Stimulated activated naive CD8-positive, alpha-beta T cell treated with anti-CD3 and anti-CD28 coated beads, Interleukin-15, amount 100 ng/mL, for 72 hours (primary cell): ENCODE data around the gene SLC32A1.

ENCODE experiments used
- ATAC-seq: fragments of 150-1000 bp; cut with Tn5 transposase; 2 replicates; pipeline ENCODE4 v1.10.0; 2021; ENCODE audit warnings: mild to moderate bottlenecking, moderate library complexity
- DNase-seq, 2 donors: peaks; one replicate each; pipeline ENCODE4 v3.0.0; 2021 to 2022
- H3K27ac Mint-ChIP-seq, 2 donors: one replicate each; pipeline ENCODE4 v1.8.0; 2022; ENCODE audit warnings: mild to moderate bottlenecking in 2 of 2, mixed read lengths in 2 of 2, moderate library complexity in 2 of 2
- H3K27me3 Mint-ChIP-seq: one replicate; pipeline ENCODE4 v1.8.0; 2022; ENCODE audit warnings: mixed read lengths
- H3K4me1 Mint-ChIP-seq: one replicate; pipeline ENCODE4 v1.8.0; 2022; ENCODE audit warnings: mild to moderate bottlenecking, mixed read lengths
- H3K4me3 Mint-ChIP-seq, 2 donors: one replicate each; pipeline ENCODE4 v1.8.0; 2022; ENCODE audit warnings: mild to moderate bottlenecking in 2 of 2, mixed read lengths in 2 of 2, moderate library complexity in 1 of 2
- H3K9me3 Mint-ChIP-seq, 2 donors: one replicate each; pipeline ENCODE4 v1.8.0; 2022; ENCODE audit warnings: mixed read lengths in 2 of 2

SLC32A1 gene, protein sequence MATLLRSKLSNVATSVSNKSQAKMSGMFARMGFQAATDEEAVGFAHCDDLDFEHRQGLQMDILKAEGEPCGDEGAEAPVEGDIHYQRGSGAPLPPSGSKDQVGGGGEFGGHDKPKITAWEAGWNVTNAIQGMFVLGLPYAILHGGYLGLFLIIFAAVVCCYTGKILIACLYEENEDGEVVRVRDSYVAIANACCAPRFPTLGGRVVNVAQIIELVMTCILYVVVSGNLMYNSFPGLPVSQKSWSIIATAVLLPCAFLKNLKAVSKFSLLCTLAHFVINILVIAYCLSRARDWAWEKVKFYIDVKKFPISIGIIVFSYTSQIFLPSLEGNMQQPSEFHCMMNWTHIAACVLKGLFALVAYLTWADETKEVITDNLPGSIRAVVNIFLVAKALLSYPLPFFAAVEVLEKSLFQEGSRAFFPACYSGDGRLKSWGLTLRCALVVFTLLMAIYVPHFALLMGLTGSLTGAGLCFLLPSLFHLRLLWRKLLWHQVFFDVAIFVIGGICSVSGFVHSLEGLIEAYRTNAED

DNA sequence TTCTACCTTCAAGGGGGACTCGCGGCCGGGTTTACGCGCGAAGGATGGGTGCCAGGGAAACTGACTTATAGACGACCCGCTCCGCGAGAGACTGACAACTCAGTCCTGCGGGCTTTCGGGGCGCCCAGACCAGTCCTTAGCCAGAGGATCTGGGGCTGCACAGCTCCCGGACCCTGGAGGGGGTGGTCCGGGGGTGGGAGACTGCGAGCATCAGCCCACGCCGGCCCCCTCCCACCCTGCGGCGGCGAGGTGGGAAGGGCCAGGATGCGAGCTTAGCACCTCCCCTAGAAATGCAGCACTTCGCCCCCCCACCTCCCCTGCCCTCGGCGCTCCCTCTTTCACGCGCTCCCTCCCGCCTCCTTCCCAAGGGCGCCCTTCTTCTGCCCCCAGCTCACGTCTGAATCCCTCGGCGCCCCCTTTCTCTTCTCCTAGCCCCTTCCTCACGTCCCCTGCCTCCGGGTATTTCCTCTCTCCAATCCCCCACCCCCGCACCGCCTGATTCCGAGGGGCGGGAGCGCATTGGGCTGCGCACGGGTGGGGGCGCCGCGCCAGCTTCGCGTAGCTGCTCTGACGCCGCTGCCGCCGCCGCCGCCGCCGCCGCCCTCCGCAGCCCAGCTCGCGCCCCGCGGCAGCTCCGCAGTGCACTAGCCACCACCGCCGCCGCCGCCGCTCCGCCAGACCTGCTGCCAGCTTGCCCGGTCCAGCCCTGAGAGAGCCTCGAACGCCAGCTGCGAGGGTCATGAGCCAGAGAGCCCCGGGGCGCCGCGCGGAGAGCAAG lies at the start of gene SLC32A1:
Gene SLC32A1 (plus strand): TSS at position 639 of the 778 bp plus-strand sequence. CDS start 239 bp downstream, outside the sequence.
- DNase-seq: peak in 1 of 2 donors; percentile 15
- peaks cover 62% of the 10 kb centered on the region for H3K4me1 Mint-ChIP-seq
- peaks cover 100% of the 10 kb centered on the region for H3K27me3 Mint-ChIP-seq
- peak within 1 kb of the TSS; percentile 64 to 70 for H3K4me3 Mint-ChIP-seq
- ATAC-seq: no peak
- peak within 1 kb of the TSS; percentile 24 to 41 for H3K27ac Mint-ChIP-seq
- no peaks in the 10 kb centered on the region for H3K9me3 Mint-ChIP-seq

DNA sequence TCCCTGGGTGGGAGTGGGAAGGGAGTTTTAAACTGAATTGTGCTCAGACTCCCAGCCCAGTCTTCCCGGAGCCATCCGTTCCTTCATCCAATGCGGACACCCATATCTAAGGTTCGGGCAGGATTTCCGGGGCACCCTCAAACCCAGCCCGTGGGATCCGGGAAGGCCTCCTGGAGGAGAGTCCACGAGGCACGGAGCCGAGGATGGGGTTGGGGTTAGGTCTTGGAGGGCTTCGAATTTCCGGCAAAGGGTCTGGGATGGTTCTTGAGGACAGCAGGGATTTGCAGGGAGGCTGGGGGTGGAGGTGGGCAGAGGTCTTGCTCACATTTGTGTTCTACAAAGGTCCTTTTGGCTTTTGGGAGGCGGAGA lies 49.5 kb upstream of the SLC32A1 start:
- no peaks in the 10 kb centered on the region for H3K9me3 Mint-ChIP-seq

DNA sequence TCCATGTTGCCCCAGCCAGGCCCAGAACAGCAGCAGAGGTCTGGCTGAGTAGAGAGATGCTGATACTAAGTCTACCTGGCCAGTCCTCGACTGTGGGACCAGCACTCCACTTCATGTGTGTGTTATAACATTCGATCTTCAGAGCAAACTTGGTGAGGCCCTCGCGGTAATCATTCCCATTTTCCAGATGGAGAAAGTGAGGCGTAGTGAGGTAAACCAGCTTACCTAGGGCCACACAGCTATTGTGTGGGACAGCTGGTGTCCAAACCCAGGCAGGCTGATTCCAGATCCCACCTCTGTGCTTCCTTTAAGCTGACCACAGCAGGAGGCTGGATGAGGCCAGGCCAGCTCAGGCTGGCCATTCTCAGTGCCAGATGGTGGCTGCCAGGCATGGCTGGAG lies 47.7 kb upstream of the SLC32A1 start:
- H3K4me1 Mint-ChIP-seq: peaks cover 21% of the 10 kb centered on the region
- DNase-seq: no peak
- ATAC-seq: no peak
- peaks cover 50% of the 10 kb centered on the region for H3K27me3 Mint-ChIP-seq
- H3K4me3 Mint-ChIP-seq: no peak overlapping the region
- no peak overlapping the region for H3K27ac Mint-ChIP-seq
- no peaks in the 10 kb centered on the region for H3K9me3 Mint-ChIP-seq

More for the DNA sequence above, 49.5 kb upstream of the SLC32A1 start:
- DNase-seq (no peak), ATAC-seq (no peak)
- peak overlapping the region in 1 of 2 donors; percentile 49 for H3K27ac Mint-ChIP-seq
- H3K4me1 Mint-ChIP-seq: peaks cover 21% of the 10 kb centered on the region
- peaks cover 50% of the 10 kb centered on the region for H3K27me3 Mint-ChIP-seq
- H3K4me3 Mint-ChIP-seq: peak overlapping the region; percentile 76 to 91

DNA sequence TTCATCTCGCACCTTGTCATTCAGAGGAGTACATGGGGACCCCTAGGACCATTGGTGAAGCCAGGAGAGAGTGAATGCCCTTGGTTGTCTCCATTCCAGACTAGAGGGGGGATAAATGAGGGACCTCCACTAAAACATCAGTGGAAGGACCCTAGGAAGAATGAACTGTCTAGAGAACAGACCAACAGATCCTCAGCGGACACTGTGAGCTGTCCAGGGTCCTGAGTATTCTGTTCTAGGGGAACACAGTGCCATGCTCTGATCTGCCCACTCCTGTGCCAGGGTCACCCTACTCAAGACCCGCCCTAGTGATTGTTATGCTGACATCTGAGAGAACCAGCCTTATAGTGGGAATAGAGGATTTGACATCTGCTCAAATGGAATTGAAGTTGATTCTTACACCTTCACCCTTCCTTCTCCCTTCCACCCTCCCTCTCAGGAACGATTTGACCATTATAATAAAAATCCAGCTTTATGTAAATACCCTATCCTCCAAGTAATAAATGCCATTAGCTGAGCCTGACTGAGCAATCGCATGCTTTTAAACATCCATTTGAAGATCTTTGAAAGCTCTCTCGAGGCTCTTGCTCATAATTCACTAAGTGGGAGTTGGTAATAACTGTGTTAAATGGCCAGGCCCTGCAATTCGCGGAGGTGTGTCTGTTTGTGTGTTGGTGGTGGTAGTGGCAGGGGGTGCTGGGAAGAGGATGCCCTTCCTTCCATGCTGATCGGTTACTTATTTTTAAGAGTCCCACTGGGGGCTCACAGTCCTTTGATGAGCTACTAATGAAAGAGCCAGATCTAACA lies 43.6 kb upstream of the SLC32A1 start:
- H3K4me3 Mint-ChIP-seq: no peak overlapping the region
- DNase-seq (peak in 1 of 2 donors; percentile 23), ATAC-seq (peak; percentile 48)
- H3K4me1 Mint-ChIP-seq: no peaks in the 10 kb centered on the region
- H3K27ac Mint-ChIP-seq: no peak overlapping the region
- H3K27me3 Mint-ChIP-seq: peaks cover 67% of the 10 kb centered on the region
- no peaks in the 10 kb centered on the region for H3K9me3 Mint-ChIP-seq

DNA sequence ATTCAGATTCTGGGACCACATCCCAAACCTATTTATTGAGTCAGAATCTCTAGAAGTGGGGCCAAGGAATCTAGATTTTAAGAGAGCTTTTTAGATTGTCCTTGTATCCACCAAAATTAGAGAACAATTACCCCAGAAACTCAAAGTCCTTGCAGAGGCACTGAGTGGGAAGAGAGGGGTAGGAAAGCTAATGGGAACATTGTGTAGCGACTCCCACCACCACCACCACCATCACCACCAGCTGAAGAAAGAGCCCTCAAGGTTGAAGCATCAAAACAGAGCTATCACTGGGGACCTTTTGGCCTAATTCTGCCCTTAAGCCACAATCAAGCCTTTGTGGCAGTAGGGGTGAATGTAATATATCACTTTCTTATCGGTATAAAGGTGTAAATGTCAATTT lies 39.0 kb upstream of the SLC32A1 start:
- no peaks in the 10 kb centered on the region for H3K9me3 Mint-ChIP-seq
- H3K4me1 Mint-ChIP-seq: no peaks in the 10 kb centered on the region
- peaks cover 82% of the 10 kb centered on the region for H3K27me3 Mint-ChIP-seq

DNA sequence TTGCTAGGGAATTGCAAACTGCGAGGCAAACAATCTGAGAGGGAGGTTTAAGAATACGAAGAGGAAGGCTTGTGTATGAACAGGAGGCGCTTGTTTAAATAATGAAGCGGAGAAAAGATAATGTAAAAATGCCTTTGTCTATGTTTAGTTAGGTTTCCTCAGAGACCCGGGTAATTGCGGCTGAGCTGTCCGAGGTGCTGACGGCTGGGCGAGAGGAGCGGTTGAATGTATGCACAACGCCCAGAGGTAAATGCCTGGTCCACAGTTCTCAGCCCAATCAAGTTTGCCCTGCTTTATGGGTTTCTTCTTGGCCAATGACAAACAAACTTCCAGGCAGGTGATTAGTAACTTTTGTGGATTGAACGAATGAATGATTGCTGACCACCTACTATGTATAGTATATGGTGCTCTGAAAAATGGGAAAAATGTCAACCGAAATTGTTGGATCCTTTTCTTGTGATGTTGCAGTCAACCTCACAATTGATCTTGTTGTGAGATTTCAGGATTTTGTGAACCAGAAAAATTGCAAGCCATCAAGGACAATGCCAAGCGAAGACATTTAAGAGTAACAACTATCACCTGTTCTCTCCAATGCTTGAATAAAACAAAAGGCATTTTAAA lies 38.3 kb upstream of the SLC32A1 start:
- Mint-ChIP-seq H3K9me3 (no peaks in the 10 kb centered on the region), H3K4me1 (no peaks in the 10 kb centered on the region), H3K27ac (no peak overlapping the region), H3K27me3 (peaks cover 76% of the 10 kb centered on the region), H3K4me3 (no peak overlapping the region)
- DNase-seq: peak in 1 of 2 donors; percentile 24
- ATAC-seq: no peak

More for the DNA sequence above, 39.0 kb upstream of the SLC32A1 start:
- H3K4me3 Mint-ChIP-seq: no peak overlapping the region
- no peak overlapping the region for H3K27ac Mint-ChIP-seq
- DNase-seq: no peak
- ATAC-seq: no peak

DNA sequence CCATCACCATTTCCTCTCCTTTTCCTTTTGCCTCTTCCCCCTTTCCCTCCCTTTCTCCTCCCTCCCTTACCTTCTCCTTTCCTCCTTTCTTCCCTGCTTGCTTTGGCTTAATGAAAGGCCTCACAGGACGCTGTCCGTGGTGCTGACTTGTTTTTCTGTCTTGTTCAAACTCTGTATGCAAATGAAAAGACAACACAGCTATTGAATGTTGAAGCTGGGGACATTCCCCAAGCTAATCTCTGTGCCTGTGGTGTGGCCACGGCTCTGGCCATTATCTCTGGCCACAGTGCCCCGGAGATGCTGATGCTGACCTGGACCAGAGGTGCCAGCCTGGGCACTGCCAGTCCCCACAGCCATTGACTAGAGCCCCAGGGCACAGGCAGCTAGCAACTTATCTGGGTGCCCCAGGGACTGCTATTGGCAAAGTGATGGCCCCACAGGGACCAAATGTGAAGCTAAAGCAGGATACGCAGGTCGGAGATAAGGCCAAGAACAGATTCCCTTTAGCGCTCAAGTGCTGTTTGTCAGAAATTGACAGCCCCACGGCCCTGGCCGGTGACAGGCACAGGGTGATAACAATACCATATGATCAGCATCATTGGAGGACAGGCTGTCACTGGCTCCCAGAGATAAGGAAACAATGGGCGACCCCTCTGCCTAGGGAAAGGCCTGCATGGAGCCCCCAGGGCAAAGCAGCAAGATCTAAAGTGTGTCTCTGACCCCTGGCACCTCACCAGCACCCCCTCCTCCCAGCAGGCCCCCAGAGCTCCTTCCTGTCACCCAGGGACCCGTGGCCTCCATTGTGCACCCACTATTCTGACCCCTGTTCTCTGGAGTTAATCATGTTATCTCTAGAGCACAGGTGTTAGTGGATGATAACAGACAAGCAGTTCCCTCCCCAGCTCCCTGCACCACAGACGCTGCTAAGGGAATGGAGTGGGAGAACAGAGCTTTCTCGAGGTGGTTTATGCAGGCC lies 31.6 kb upstream of the SLC32A1 start:
- Mint-ChIP-seq H3K9me3 (no peaks in the 10 kb centered on the region), H3K4me1 (no peaks in the 10 kb centered on the region), H3K27ac (no peak overlapping the region), H3K4me3 (no peak overlapping the region), H3K27me3 (peaks cover 30% of the 10 kb centered on the region)
- ATAC-seq (no peak), DNase-seq (peak in 1 of 2 donors; percentile 30)

DNA sequence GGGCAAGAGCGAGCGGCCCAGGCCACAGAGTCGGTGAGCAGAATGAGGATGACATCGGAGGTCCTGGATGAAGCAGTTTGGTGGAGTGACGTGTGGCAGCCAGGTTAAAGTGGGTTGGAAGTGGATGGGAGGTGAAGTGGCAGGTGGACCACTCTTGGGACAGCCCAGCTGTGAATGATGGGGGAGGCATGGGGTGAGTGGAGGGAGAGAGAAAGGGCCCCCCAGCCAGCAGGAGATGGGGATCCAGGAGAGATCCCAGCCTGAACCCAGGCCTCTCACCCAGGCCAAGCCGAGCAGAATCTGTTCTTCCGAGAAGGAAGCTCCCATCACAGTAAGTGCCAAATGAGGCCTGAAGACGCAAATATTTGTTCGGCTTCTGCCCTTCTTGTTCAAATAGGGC lies 27.0 kb upstream of the SLC32A1 start:
- Mint-ChIP-seq H3K9me3 (no peaks in the 10 kb centered on the region), H3K4me1 (no peaks in the 10 kb centered on the region), H3K4me3 (no peak overlapping the region), H3K27me3 (peaks cover 18% of the 10 kb centered on the region), H3K27ac (no peak overlapping the region)
- ATAC-seq (no peak), DNase-seq (no peak)

DNA sequence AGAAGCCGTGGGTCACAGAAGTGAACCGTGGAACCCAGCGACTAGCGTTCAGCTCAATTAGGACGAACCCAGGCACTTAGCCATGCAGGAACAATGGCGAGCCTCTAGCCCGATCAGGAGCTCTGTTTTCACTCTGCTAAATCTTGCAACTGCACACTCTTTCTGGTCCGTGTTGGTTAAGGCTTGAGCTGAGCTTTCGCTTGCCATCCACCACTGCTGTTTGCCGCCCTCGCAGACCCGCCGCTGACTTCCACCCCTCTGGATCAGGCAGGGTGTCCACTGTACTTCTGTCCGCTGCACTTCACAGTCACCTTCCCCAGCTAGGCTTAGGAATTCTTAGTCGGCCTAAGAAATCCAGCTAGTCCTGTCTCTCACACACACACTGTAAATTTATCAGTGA lies 25.7 kb upstream of the SLC32A1 start:
- no peak for ATAC-seq
- H3K4me3 Mint-ChIP-seq: no peak overlapping the region
- no peak for DNase-seq
- peaks cover 27% of the 10 kb centered on the region for H3K27me3 Mint-ChIP-seq
- no peaks in the 10 kb centered on the region for H3K4me1 Mint-ChIP-seq
- no peaks in the 10 kb centered on the region for H3K9me3 Mint-ChIP-seq
- no peak overlapping the region for H3K27ac Mint-ChIP-seq

DNA sequence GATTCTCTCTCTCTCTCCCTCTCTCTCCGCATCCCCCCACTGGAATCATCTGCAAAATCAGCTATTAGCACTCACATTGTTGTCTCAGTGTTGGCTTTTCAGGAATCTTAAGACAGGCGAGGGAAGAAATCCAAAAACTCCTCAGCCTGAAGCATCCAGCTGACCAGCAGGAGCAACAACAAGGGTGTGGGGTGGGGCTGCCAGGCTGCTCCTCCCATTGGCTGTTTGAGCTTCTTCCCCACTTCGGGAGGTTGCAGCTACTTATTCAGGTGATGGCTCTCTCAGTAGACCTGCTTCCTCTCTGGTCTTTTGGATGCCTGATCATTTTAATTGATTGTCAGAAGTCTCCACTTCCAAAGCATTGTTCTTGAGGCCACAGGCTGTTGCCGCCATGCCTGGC lies 24.1 kb upstream of the SLC32A1 start:
- ATAC-seq (no peak), DNase-seq (no peak)
- H3K4me3 Mint-ChIP-seq: no peak overlapping the region
- H3K9me3 Mint-ChIP-seq: no peaks in the 10 kb centered on the region
- no peaks in the 10 kb centered on the region for H3K4me1 Mint-ChIP-seq
- peaks cover 18% of the 10 kb centered on the region for H3K27me3 Mint-ChIP-seq
- no peak overlapping the region for H3K27ac Mint-ChIP-seq

DNA sequence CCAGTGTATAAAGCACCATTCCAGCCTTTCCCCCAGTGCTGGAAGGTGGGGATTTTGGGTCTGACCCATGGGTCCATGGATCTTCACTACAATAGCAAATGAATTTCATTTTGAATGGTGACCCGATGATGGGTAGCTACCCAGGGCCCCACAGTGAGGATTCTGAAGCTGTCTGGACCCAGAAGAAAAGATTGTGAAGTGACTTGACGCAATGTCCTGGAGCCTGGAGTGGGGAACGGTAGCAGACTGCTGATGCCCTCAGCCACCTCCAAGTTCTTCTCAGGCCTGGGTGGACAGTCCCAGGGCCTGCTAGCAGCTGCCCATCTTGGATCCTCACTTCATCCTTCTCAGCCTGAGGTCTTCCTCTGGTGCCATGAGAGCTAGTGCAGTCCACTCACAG lies 23.4 kb upstream of the SLC32A1 start:
- H3K4me1 Mint-ChIP-seq: no peaks in the 10 kb centered on the region
- no peaks in the 10 kb centered on the region for H3K9me3 Mint-ChIP-seq
- no peak for ATAC-seq
- no peak overlapping the region for H3K27ac Mint-ChIP-seq
- peaks cover 18% of the 10 kb centered on the region for H3K27me3 Mint-ChIP-seq
- no peak for DNase-seq
- no peak overlapping the region for H3K4me3 Mint-ChIP-seq

DNA sequence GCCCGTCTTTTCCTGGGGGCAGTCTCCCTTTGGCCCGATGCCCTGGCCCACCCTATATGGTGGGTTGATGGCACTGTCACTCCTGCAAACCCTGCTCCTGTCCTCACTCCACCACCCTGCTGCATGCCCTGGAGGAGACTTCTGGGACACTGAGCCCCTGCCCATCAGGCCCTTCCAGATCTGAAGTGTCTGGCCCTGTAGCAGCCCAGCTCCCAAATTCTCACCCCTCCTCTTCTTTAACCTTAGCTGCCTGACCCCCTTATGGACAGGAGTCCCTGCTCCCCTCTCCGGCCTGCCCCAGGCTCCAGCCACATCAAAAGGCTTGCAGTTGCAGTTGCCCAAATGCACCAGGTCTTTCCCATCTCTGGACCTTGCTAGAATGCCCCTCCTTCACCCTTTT lies 20.8 kb upstream of the SLC32A1 start:
- no peaks in the 10 kb centered on the region for H3K4me1 Mint-ChIP-seq
- ATAC-seq: no peak
- H3K4me3 Mint-ChIP-seq: no peak overlapping the region
- H3K9me3 Mint-ChIP-seq: no peaks in the 10 kb centered on the region
- peaks cover 32% of the 10 kb centered on the region for H3K27me3 Mint-ChIP-seq
- no peak overlapping the region for H3K27ac Mint-ChIP-seq
- DNase-seq: no peak

DNA sequence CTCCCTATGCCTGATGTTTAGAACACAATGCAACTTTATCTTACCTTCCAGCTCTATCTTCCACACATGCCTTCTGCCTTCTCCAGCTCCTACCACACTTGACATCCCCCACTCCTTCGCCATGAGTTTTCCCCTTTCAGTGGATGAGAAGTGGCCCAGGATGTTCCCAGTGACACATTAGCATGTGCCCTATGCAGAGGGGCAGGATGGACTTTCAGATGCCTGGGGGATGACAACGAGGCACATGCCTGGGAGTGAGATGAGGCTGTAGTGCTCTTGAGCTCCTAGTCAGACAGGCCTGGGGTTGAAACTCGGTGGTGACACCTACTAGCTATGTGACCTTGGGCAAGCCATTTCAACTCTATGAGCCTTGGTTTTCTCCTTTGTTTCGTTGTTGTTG lies 20.1 kb upstream of the SLC32A1 start:
- no peak for DNase-seq
- Mint-ChIP-seq H3K4me3 (no peak overlapping the region), H3K27ac (no peak overlapping the region)

DNA sequence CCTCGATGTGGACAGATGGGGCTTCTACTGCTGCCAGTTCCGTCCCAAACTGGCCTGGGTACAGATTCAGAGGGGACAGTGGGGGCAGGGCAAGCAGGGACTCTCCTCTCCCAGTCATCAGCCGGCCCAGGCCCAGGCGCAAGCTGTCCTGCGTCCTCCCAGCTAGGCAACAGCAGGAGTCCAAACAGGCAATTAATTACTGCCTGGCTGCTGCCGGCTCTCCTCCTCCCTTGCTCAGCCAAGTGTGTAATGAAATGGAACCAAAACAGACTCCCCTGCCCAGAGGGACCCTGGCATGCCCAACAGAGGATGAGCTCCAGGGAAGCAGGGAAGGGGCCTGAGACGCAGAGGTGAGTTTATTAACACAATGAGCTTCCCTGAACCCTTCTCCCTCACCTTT lies 17.8 kb upstream of the SLC32A1 start:
- no peaks in the 10 kb centered on the region for H3K9me3 Mint-ChIP-seq
- DNase-seq: no peak
- no peak overlapping the region for H3K4me3 Mint-ChIP-seq
- no peaks in the 10 kb centered on the region for H3K4me1 Mint-ChIP-seq
- no peak for ATAC-seq
- peaks cover 42% of the 10 kb centered on the region for H3K27me3 Mint-ChIP-seq
- no peak overlapping the region for H3K27ac Mint-ChIP-seq

More for the DNA sequence above, 20.1 kb upstream of the SLC32A1 start:
- Mint-ChIP-seq H3K27me3 (peaks cover 32% of the 10 kb centered on the region), H3K9me3 (no peaks in the 10 kb centered on the region), H3K4me1 (no peaks in the 10 kb centered on the region)
- ATAC-seq: no peak
